ENCODE results near the gene MACROH2A1.
A peak's percentile ranks its signal among the peaks of the same experiment; 100 is the strongest.

Gene MACROH2A1

GRCh38 chr5:135329066-135329912 lies 69.7 kb downstream of the MACROH2A1 start:
- no peak for DNase-seq

GRCh38 chr5:135328128-135328687 lies 70.8 kb downstream of the MACROH2A1 start:
- DNase-seq: no peak

GRCh38 chr5:135327429-135328127 lies 71.5 kb downstream of the MACROH2A1 start:
- DNase-seq: peak; percentile 13

GRCh38 chr5:135326296-135327254 lies 72.5 kb downstream of the MACROH2A1 start:
- DNase-seq: peak; percentile 53

GRCh38 chr5:135324897-135325650 lies 74.0 kb downstream of the MACROH2A1 start:
- DNase-seq: no peak

- no peak for DNase-seq
Measured at GRCh38 chr5:135324160-135324559, 74.9 kb downstream of the MACROH2A1 start.

GRCh38 chr5:135323701-135324132 lies 75.3 kb downstream of the MACROH2A1 start:
- no peak for DNase-seq

GRCh38 chr5:135323227-135323626 lies 75.8 kb downstream of the MACROH2A1 start:
- DNase-seq: no peak

GRCh38 chr5:135322744-135323143 lies 76.3 kb downstream of the MACROH2A1 start:
- DNase-seq: no peak

- no peak for DNase-seq
Measured at GRCh38 chr5:135322271-135322670, 76.8 kb downstream of the MACROH2A1 start.

GRCh38 chr5:135320718-135321484 lies 78.1 kb downstream of the MACROH2A1 start:
- no peak for DNase-seq

- no peak for DNase-seq
Measured at GRCh38 chr5:135319928-135320606, 79.0 kb downstream of the MACROH2A1 start.

- DNase-seq: no peak
Measured at GRCh38 chr5:135319458-135319857, 79.6 kb downstream of the MACROH2A1 start.

- no peak for DNase-seq
Measured at GRCh38 chr5:135318924-135319323, 80.1 kb downstream of the MACROH2A1 start.

GRCh38 chr5:135318037-135318436 lies 81.0 kb downstream of the MACROH2A1 start:
- DNase-seq: no peak

GRCh38 chr5:135317286-135317685 lies 81.7 kb downstream of the MACROH2A1 start:
- DNase-seq: no peak

GRCh38 chr5:135315386-135315785 lies 83.6 kb downstream of the MACROH2A1 start:
- DNase-seq: no peak

- DNase-seq: no peak
Measured at GRCh38 chr5:135313946-135314345, 85.1 kb downstream of the MACROH2A1 start.

GRCh38 chr5:135313405-135313804 lies 85.6 kb downstream of the MACROH2A1 start:
- no peak for DNase-seq

GRCh38 chr5:135312255-135312935 lies 86.6 kb downstream of the MACROH2A1 start:
- DNase-seq: no peak

Measured in left hindlimb (tissue), 1 donor.